T-helper 2 cell (primary cell): ENCODE measurements around the gene BMP8A.
A peak's percentile ranks its signal among the peaks of the same experiment; 100 is the strongest.

Experiments
- DNase-seq, 5 experiments: peaks; one replicate each; pipeline versions ENCODE4 v3.0.0 to v3.0.0-alpha.2; 2012 to 2022

Gene BMP8A

GRCh38 chr1:39573736-39574624 is 82.5 kb downstream of the BMP8A start:
- no peak for DNase-seq

- DNase-seq: peak in 1 of 5 experiments; percentile 17
Measured at GRCh38 chr1:39574646-39575045, 83.2 kb downstream of the BMP8A start.
